ENCODE measurements around the gene SLCO2A1. TPM values are rescaled to one million over a fixed set of nuclear protein-coding genes. Genes with fewer than 3 reads are reported as not detected.

SLCO2A1 gene
- total RNA-seq, 1 donor from 2014 or later: not detected

DNA sequence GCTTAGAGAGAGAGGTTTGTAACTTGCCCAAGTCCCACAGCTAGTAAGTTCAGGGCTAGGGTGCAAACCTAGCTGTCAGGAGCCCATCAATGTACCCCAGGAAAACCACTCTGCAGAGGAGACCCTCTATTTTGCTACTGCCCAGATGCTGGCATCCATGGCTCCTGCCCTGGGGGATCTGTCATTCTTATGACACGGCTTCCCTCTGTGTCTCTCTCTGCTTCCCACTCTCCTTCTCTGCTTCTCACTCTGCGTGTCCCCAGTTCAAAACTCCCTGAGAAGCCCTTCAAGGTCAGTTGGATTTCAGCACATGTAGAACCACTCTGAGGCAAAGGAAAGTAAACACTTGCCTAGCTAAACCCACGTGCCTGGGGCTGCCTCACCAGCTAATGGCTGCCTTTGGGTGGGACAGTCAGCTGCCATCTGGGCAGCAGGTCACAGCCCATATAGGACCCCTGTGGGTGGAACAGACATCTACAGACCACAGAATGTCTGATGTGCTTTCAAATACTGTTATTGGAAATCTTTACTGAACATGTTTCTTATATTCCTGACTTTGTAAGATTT lies 29.4 kb upstream of the SLCO2A1 start:
- DNase-seq (ENCODE audit: low read depth) (no peak), FAIRE-seq (no peak)
- H3K4me3 ChIP-seq (ENCODE audit: low read depth, low read length): no peak overlapping the region
- H3K27me3 ChIP-seq (ENCODE audit: control insufficient read depth, insufficient read depth, low read length): peaks cover 20% of the 10 kb centered on the region
- H3K36me3 ChIP-seq (ENCODE audit: control insufficient read depth, insufficient read depth, low read length): no peaks in the 10 kb centered on the region
- no peak for TF ChIP-seq CTCF (IDR thresholded peaks at IDR 0.05; ENCODE audit: insufficient read depth, low read length, severe bottlenecking)

DNA sequence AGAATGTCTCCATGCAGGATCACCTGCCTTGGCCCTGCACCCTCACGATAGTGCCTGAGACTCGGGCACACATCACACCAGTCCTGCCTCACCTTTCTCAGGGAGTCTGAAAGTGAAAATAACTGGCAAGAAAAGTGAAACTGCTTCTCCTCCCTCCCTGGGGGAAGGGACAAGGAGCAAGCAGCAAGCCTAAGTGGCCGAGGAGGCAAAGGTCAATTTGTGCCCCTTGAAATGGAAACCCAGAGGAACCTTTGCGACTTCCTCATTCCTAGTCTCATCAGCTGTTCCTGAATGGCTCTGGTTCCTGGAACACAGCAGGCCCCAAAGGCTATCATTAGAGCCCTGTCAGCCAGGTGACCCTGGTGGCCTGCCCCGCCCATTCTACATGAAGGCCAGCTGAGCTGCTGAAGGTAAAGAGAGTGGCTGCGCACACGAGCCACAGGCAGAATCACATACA lies 28.0 kb upstream of the SLCO2A1 start:
- DNase-seq (ENCODE audit: low read depth) (no peak), FAIRE-seq (no peak)
- no peaks in the 10 kb centered on the region for H3K36me3 ChIP-seq (ENCODE audit: control insufficient read depth, insufficient read depth, low read length)
- peaks cover 20% of the 10 kb centered on the region for H3K27me3 ChIP-seq (ENCODE audit: control insufficient read depth, insufficient read depth, low read length)
- no peak for TF ChIP-seq CTCF (IDR thresholded peaks at IDR 0.05; ENCODE audit: insufficient read depth, low read length, severe bottlenecking)
- no peak overlapping the region for H3K4me3 ChIP-seq (ENCODE audit: low read depth, low read length)

DNA sequence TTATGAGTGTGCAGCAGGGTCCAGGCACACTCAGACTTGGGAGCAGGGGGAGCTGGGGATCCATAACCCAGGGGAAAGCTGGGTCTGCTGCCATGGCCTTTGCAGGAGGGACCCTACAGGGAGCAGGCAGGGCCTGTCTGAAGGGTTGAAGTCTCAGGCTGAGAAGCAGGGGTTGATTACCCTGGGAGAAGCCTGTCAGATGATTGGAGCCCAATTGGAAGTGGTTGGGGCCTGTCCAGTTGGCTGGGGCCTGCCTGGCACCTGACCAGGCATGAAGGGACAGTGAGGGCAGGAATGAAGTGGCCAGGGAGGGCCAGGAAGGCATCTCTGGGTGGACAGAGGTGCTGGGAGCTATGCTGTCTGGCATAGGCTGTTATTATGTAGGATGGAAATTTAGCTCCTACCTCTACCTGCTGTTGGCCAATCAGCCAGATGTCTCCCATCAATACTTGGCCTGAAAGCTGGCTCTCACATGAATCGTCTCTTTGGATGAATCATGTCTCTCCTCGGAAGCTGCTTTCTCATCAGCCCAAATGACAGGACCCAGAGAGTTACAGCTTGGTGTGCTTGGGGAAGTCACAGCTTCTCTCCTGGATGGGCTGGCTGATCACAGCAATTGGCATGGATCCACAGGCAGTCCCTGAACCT lies 27.4 kb upstream of the SLCO2A1 start:
- DNase-seq (ENCODE audit: low read depth) (peak; percentile 36), FAIRE-seq (no peak)
- no peak for TF ChIP-seq CTCF (IDR thresholded peaks at IDR 0.05; ENCODE audit: insufficient read depth, low read length, severe bottlenecking)

DNA sequence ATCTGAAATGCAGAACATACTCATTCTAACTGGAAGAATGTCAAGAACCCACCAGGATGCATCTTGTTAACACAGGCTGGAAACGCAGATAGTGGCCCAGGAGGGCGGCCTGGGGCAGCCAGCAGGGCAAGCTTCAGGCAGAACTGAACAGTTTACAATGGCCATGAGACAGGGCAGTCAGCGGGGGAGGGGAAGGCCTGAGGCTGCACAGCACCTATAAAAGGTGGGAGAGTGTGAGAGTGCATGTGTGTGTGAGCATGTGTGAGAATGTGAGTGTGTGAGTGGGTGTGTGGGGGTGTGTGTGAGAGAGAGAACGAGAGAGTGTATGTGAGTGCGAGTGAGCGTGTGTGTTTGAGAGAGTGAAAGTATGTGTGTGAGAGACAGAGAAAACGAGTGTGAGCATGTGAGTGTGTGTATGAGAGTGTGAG lies 26.8 kb upstream of the SLCO2A1 start:
- no peak for FAIRE-seq
- no peaks in the 10 kb centered on the region for H3K36me3 ChIP-seq (ENCODE audit: control insufficient read depth, insufficient read depth, low read length)
- H3K27me3 ChIP-seq (ENCODE audit: control insufficient read depth, insufficient read depth, low read length): peaks cover 20% of the 10 kb centered on the region
- no peak for TF ChIP-seq CTCF (IDR thresholded peaks at IDR 0.05; ENCODE audit: insufficient read depth, low read length, severe bottlenecking)
- no peak for DNase-seq (ENCODE audit: low read depth)
- H3K4me3 ChIP-seq (ENCODE audit: low read depth, low read length): no peak overlapping the region

More for the DNA sequence above, 27.4 kb upstream of the SLCO2A1 start:
- Histone ChIP-seq H3K4me3 (ENCODE audit: low read depth, low read length) (no peak overlapping the region), H3K27me3 (ENCODE audit: control insufficient read depth, insufficient read depth, low read length) (peaks cover 20% of the 10 kb centered on the region), H3K36me3 (ENCODE audit: control insufficient read depth, insufficient read depth, low read length) (no peaks in the 10 kb centered on the region)

DNA sequence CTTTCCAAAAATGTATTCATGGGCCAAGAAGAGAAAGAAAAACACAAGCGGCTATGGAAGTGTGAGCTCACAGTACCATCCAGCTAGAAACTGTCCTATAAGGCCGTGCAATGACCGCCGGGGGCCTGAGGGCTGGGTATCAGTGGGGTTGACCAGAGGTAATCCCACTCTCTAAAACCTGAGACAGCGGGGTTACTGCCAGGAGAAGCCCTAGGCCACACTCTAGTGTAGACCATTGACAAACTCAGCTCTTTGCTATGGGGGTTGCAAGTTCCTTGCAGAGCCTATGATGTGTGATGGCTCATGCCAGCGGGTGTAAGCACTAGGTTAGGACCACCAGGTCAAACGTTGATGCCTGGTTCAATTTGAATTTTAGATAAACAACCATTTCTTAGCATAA lies 25.9 kb upstream of the SLCO2A1 start:
- TF ChIP-seq CTCF (IDR thresholded peaks at IDR 0.05; ENCODE audit: insufficient read depth, low read length, severe bottlenecking): no peak
- no peak overlapping the region for H3K4me3 ChIP-seq (ENCODE audit: low read depth, low read length)
- DNase-seq (ENCODE audit: low read depth) (no peak), FAIRE-seq (no peak)
- no peaks in the 10 kb centered on the region for H3K36me3 ChIP-seq (ENCODE audit: control insufficient read depth, insufficient read depth, low read length)
- H3K27me3 ChIP-seq (ENCODE audit: control insufficient read depth, insufficient read depth, low read length): peaks cover 13% of the 10 kb centered on the region
